Activated CD4-positive, alpha-beta memory T cell treated with anti-CD3 and anti-CD28 coated beads for 36 hours (primary cell): ENCODE measurements around the gene ROBO1. TPM values are rescaled to one million over a fixed set of nuclear protein-coding genes. Genes with fewer than 3 reads are reported as not detected.

Experiments
- CTCF ChIA-PET: fragments of 350-600 bp; sonication (Branson Sonifier 250); formaldehyde crosslinking; loops from one replicate; lab custom pipeline; 2021; ENCODE audit warnings: antibody characterized with exemption, inconsistent platforms; lab: Charles Lee
- POLR2A ChIA-PET: fragments of 350-600 bp; sonication (Branson Sonifier 250); formaldehyde crosslinking; loops from one replicate; lab custom pipeline; 2021; ENCODE audit warnings: antibody characterized with exemption; lab: Charles Lee
- DNase-seq: peaks from one replicate; pipeline ENCODE4 v3.0.0-alpha.2; 2020
- H3K27ac Mint-ChIP-seq: one replicate; pipeline ENCODE4 v1.8.0; 2021; ENCODE audit warnings: mixed read lengths
- H3K27me3 Mint-ChIP-seq: one replicate; pipeline ENCODE4 v1.8.0; 2021; ENCODE audit warnings: mixed read lengths
- H3K36me3 Mint-ChIP-seq: one replicate; pipeline ENCODE4 v1.8.0; 2021; ENCODE audit warnings: mixed read lengths
- H3K4me1 Mint-ChIP-seq: one replicate; pipeline ENCODE4 v1.8.0; 2021; ENCODE audit warnings: low read depth, mixed read lengths
- H3K4me3 Mint-ChIP-seq: one replicate; pipeline ENCODE4 v1.8.0; 2021; ENCODE audit warnings: mild to moderate bottlenecking, mixed read lengths
- H3K9me3 Mint-ChIP-seq: one replicate; pipeline ENCODE4 v1.8.0; 2021; ENCODE audit warnings: mixed read lengths
- intact Hi-C: fragments of 100-400 bp; cut with micrococcal nuclease; formaldehyde crosslinking; loops from one replicate; pipeline ENCODE4 v1.15.1; 2023
- total RNA-seq, 2 experiments: library from RNA; stranded (reverse); gene quantifications; one replicate each; pipeline ENCODE4 v1.2.3, GENCODE V29; 2021

Gene ROBO1
- total RNA-seq, 2 experiments from 2014 or later: not detected

DNA sequence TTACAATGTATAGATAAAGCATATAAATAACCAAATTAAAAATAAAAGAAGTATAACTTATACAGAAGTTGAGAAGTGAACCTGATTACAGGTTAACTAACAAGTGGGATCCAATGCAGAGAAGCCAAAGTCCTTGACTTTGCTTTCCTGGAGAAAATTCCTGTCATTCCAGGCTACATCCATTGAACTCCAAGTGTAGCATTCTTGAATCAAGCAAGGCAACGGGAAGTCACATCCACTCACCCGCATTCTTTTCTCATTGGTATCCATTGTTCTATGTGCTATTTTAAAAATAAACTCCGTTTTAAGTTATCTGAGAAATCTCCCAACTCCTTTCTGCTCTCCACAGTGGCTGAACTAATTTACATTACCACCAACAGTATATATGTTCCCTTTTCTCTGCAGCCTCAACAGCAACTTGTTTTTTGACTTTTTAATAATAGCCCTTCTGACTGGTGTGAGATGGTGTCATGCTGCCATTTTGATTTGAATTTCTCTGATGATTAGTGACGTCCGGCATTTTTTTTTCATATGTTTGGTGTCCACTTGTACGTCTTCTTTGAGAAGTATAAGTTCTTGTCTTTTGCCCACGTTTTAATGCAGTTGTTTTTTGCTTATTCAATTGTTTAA lies 534.3 kb downstream of the ROBO1 start:
- no peak overlapping the region for H3K27ac Mint-ChIP-seq
- H3K36me3 Mint-ChIP-seq: no peaks in the 10 kb centered on the region
- no peak overlapping the region for H3K4me3 Mint-ChIP-seq
- DNase-seq: no peak
- ChIA-PET POLR2A (no interaction called here), CTCF (no interaction called here)
- intact Hi-C loops: no loop called here
- H3K4me1 Mint-ChIP-seq: no peaks in the 10 kb centered on the region
- peaks cover 17% of the 10 kb centered on the region for H3K9me3 Mint-ChIP-seq
- H3K27me3 Mint-ChIP-seq: no peaks in the 10 kb centered on the region

- CTCF ChIA-PET: no interaction called here
- no peaks in the 10 kb centered on the region for H3K36me3 Mint-ChIP-seq
- POLR2A ChIA-PET: no interaction called here
- H3K4me3 Mint-ChIP-seq: no peak overlapping the region
- DNase-seq: no peak
- peaks cover 25% of the 10 kb centered on the region for H3K9me3 Mint-ChIP-seq
- intact Hi-C loops: no loop called here
- no peak overlapping the region for H3K27ac Mint-ChIP-seq
- no peaks in the 10 kb centered on the region for H3K27me3 Mint-ChIP-seq
- H3K4me1 Mint-ChIP-seq: no peaks in the 10 kb centered on the region
Measured at GRCh38 chr3:79230266-79230665, 537.5 kb downstream of the ROBO1 start.

- H3K9me3 Mint-ChIP-seq: peaks cover 13% of the 10 kb centered on the region
- DNase-seq: no peak
- no peak overlapping the region for H3K27ac Mint-ChIP-seq
- no peaks in the 10 kb centered on the region for H3K27me3 Mint-ChIP-seq
- intact Hi-C loops: no loop called here
- no peaks in the 10 kb centered on the region for H3K36me3 Mint-ChIP-seq
- ChIA-PET CTCF (no interaction called here), POLR2A (no interaction called here)
- H3K4me1 Mint-ChIP-seq: no peaks in the 10 kb centered on the region
- H3K4me3 Mint-ChIP-seq: no peak overlapping the region
Measured at GRCh38 chr3:79217096-79217495, 550.7 kb downstream of the ROBO1 start.

DNA sequence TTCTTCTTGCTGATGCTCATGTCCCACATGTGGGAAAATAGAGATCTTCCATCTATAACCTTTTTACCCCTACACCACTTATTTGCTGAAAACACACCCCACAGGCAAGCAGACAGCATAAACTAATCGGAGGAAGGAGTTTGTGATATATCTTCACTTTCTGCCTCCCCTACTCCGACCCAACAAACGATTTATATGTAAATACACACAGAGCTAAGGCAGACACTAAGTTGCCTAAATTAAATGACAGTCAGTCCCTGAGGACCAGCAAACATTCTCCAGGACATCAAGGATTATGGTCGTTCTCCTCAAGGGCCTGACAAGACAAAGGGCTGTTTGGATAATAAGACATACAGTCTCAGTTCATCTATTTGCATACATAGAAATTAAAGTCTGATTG lies 552.5 kb downstream of the ROBO1 start:
- no peak overlapping the region for H3K4me3 Mint-ChIP-seq
- intact Hi-C loops: no loop called here
- no peak for DNase-seq
- peaks cover 12% of the 10 kb centered on the region for H3K9me3 Mint-ChIP-seq
- ChIA-PET CTCF (no interaction called here), POLR2A (no interaction called here)
- no peaks in the 10 kb centered on the region for H3K4me1 Mint-ChIP-seq
- no peak overlapping the region for H3K27ac Mint-ChIP-seq
- no peaks in the 10 kb centered on the region for H3K36me3 Mint-ChIP-seq
- H3K27me3 Mint-ChIP-seq: no peaks in the 10 kb centered on the region

- intact Hi-C loops: no loop called here
- H3K4me3 Mint-ChIP-seq: no peak overlapping the region
- no peaks in the 10 kb centered on the region for H3K4me1 Mint-ChIP-seq
- POLR2A ChIA-PET: no interaction called here
- H3K9me3 Mint-ChIP-seq: peaks cover 23% of the 10 kb centered on the region
- H3K27me3 Mint-ChIP-seq: no peaks in the 10 kb centered on the region
- CTCF ChIA-PET: no interaction called here
- no peak overlapping the region for H3K27ac Mint-ChIP-seq
- H3K36me3 Mint-ChIP-seq: no peaks in the 10 kb centered on the region
- no peak for DNase-seq
Measured at GRCh38 chr3:79211586-79212359, 556.0 kb downstream of the ROBO1 start.

DNA sequence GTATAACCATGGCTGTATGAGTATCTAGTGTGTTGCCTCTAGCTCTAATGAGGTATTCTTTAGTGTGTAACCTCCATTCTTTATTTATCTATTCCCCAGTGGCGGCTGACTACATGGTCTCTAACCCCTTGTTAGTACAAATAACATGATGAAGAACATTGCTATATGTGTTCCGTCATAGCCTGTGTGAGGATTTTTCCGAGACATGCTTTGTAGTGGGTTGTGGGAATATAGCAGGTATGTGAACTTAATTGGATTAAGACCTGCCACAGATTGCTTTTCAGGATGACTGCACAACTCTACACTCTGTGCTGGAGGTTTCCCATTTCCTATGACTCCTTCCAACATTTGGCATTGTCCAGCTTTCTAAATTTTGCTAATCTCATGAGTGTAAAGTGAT lies 563.4 kb downstream of the ROBO1 start:
- Mint-ChIP-seq H3K27ac (no peak overlapping the region), H3K4me3 (no peak overlapping the region), H3K9me3 (peaks cover 13% of the 10 kb centered on the region), H3K27me3 (no peaks in the 10 kb centered on the region), H3K36me3 (no peaks in the 10 kb centered on the region), H3K4me1 (no peaks in the 10 kb centered on the region)
- DNase-seq: no peak
- intact Hi-C loops: no loop called here
- POLR2A ChIA-PET: no interaction called here
- CTCF ChIA-PET: no interaction called here

DNA sequence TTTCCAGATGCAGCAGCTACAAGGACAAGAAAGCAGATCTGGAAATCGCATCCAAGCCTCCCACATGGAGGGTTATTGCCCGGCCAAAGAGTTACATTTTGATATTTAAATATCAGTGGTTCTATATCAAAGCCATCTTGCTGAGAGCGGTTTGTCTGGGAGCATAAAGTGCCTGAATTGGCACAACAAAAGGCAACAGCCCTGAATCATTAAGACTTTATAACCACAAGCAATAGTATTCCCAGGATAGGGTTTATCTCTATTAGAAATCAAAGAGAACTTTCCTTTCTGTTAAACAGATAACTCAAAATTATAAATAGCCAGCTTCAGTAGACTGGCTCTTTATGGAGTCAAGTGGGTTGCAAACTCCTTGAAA lies 564.7 kb downstream of the ROBO1 start:
- H3K4me3 Mint-ChIP-seq: no peak overlapping the region
- no peaks in the 10 kb centered on the region for H3K4me1 Mint-ChIP-seq
- ChIA-PET POLR2A (no interaction called here), CTCF (no interaction called here)
- no peaks in the 10 kb centered on the region for H3K27me3 Mint-ChIP-seq
- no peak for DNase-seq
- peaks cover 14% of the 10 kb centered on the region for H3K9me3 Mint-ChIP-seq
- no peaks in the 10 kb centered on the region for H3K36me3 Mint-ChIP-seq
- intact Hi-C loops: no loop called here
- H3K27ac Mint-ChIP-seq: no peak overlapping the region

GRCh38 chr3:79202471-79203143 lies 565.2 kb downstream of the ROBO1 start:
- peaks cover 18% of the 10 kb centered on the region for H3K9me3 Mint-ChIP-seq
- POLR2A ChIA-PET: no interaction called here
- intact Hi-C loops: no loop called here
- H3K36me3 Mint-ChIP-seq: no peaks in the 10 kb centered on the region
- no peaks in the 10 kb centered on the region for H3K27me3 Mint-ChIP-seq
- CTCF ChIA-PET: no interaction called here
- H3K4me1 Mint-ChIP-seq: no peaks in the 10 kb centered on the region
- DNase-seq: no peak
- H3K4me3 Mint-ChIP-seq: no peak overlapping the region
- H3K27ac Mint-ChIP-seq: no peak overlapping the region

GRCh38 chr3:79200456-79200855 lies 567.3 kb downstream of the ROBO1 start:
- H3K36me3 Mint-ChIP-seq: no peaks in the 10 kb centered on the region
- no peaks in the 10 kb centered on the region for H3K4me1 Mint-ChIP-seq
- CTCF ChIA-PET: no interaction called here

GRCh38 chr3:79199966-79200365 lies 567.8 kb downstream of the ROBO1 start:
- intact Hi-C loops: no loop called here
- ChIA-PET POLR2A (no interaction called here), CTCF (no interaction called here)
- H3K4me1 Mint-ChIP-seq: no peaks in the 10 kb centered on the region
- peaks cover 23% of the 10 kb centered on the region for H3K9me3 Mint-ChIP-seq
- no peak overlapping the region for H3K27ac Mint-ChIP-seq
- H3K27me3 Mint-ChIP-seq: no peaks in the 10 kb centered on the region
- no peak for DNase-seq
- H3K36me3 Mint-ChIP-seq: no peaks in the 10 kb centered on the region
- no peak overlapping the region for H3K4me3 Mint-ChIP-seq

More at GRCh38 chr3:79200456-79200855, 567.3 kb downstream of the ROBO1 start:
- DNase-seq: no peak
- POLR2A ChIA-PET: no interaction called here
- intact Hi-C loops: no loop called here
- Mint-ChIP-seq H3K9me3 (peaks cover 23% of the 10 kb centered on the region), H3K4me3 (no peak overlapping the region), H3K27me3 (no peaks in the 10 kb centered on the region), H3K27ac (no peak overlapping the region)

DNA sequence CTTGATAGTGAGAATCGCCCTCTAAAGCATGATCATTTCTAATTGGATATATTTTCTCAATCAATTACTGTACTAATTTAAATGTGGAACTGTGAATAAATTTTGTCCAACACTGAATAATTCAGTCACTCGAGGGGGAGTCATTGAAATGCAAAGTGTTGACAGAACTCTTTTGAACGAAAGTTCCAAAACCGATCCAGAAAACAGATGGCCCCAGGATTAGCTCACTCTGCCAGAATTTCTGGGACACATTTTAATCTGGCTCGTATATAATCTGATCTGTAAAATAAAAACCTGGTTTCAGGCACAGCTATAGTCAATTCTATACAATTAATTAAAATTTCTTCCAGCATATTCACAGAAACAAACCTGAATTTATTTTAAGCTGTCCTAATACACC lies 580.4 kb downstream of the ROBO1 start:
- Mint-ChIP-seq H3K9me3 (peaks cover 6% of the 10 kb centered on the region), H3K4me3 (no peak overlapping the region)
- intact Hi-C loops: no loop called here

GRCh38 chr3:79184251-79184650 lies 583.5 kb downstream of the ROBO1 start:
- no peaks in the 10 kb centered on the region for H3K4me1 Mint-ChIP-seq

More for the DNA sequence above, 580.4 kb downstream of the ROBO1 start:
- no peaks in the 10 kb centered on the region for H3K36me3 Mint-ChIP-seq
- no peak overlapping the region for H3K27ac Mint-ChIP-seq
- CTCF ChIA-PET: no interaction called here
- POLR2A ChIA-PET: no interaction called here
- H3K4me1 Mint-ChIP-seq: no peaks in the 10 kb centered on the region
- H3K27me3 Mint-ChIP-seq: no peaks in the 10 kb centered on the region
- no peak for DNase-seq

More at GRCh38 chr3:79184251-79184650, 583.5 kb downstream of the ROBO1 start:
- H3K4me3 Mint-ChIP-seq: no peak overlapping the region
- H3K27me3 Mint-ChIP-seq: no peaks in the 10 kb centered on the region
- H3K27ac Mint-ChIP-seq: no peak overlapping the region
- CTCF ChIA-PET: no interaction called here
- DNase-seq: no peak
- intact Hi-C loops: no loop called here
- H3K9me3 Mint-ChIP-seq: peaks cover 8% of the 10 kb centered on the region
- POLR2A ChIA-PET: no interaction called here
- H3K36me3 Mint-ChIP-seq: no peaks in the 10 kb centered on the region
